HFFc6 (cell line): ENCODE results near the gene ITPK1. TPM values are rescaled to one million over a fixed set of nuclear protein-coding genes. Genes with fewer than 3 reads are reported as not detected.

ENCODE experiments used
- DNase-seq: peaks from one replicate; pipeline ENCODE4 v3.0.0-alpha.2; 2018
- H3K27ac Mint-ChIP-seq: 2 replicates; pipeline ENCODE4 v1.8.0; 2020; ENCODE audit warnings: mild to moderate bottlenecking, mixed read lengths
- H3K27me3 Mint-ChIP-seq: 2 replicates; pipeline ENCODE4 v1.8.0; 2021; ENCODE audit warnings: mild to moderate bottlenecking, moderate library complexity, mixed read lengths; ENCODE audit not compliant: insufficient read depth
- H3K36me3 Mint-ChIP-seq: 2 replicates; pipeline ENCODE4 v1.8.0; 2021; ENCODE audit warnings: low read depth, mixed read lengths
- H3K4me1 Mint-ChIP-seq: 2 replicates; pipeline ENCODE4 v1.8.0; 2020; ENCODE audit warnings: low read depth, mixed read lengths
- H3K4me3 Mint-ChIP-seq: 2 replicates; pipeline ENCODE4 v1.8.0; 2020; ENCODE audit warnings: mild to moderate bottlenecking, moderate library complexity, mixed read lengths
- H3K9me3 Mint-ChIP-seq: 2 replicates; pipeline ENCODE4 v1.8.0; 2020; ENCODE audit warnings: mild to moderate bottlenecking, mixed read lengths
- CTCF ChIP-seq: fragments of 200-600 bp; sonication (generic); IDR thresholded peaks from 2 replicates; pipeline ENCODE4 v1.5.0; 2021; ENCODE audit warnings: antibody characterized with exemption, mild to moderate bottlenecking
- total RNA-seq, 6 experiments: library from RNA; stranded (reverse); fragmentation: NEBNext Ultra II Directional; extraction: Animal tissue kit (Norgen Biotek cat#: 25700); gene quantifications; 2 replicates in 1 of 6; 3 replicates in 5 of 6; pipeline ENCODE4 v1.2.3, GENCODE V29; 2021

ITPK1 gene
- total RNA-seq, 6 experiments from 2014 or later: 27.3 to 38.1 (median 32.4) TPM

GRCh38 chr14:93072659-93073357 lies 42.9 kb downstream of the ITPK1 start:
- Mint-ChIP-seq H3K27me3 (peaks cover 7% of the 10 kb centered on the region), H3K4me3 (peak overlapping the region; percentile 7; the same call in 1 of the 2 replicates), H3K4me1 (peaks cover 26% of the 10 kb centered on the region), H3K9me3 (no peaks in the 10 kb centered on the region), H3K27ac (no peak overlapping the region), H3K36me3 (no peaks in the 10 kb centered on the region)
- DNase-seq: no peak
- TF ChIP-seq CTCF: no peak

- Mint-ChIP-seq H3K4me3 (no peak overlapping the region), H3K27ac (no peak overlapping the region), H3K27me3 (peaks cover 4% of the 10 kb centered on the region), H3K4me1 (peaks cover 35% of the 10 kb centered on the region), H3K36me3 (no peaks in the 10 kb centered on the region), H3K9me3 (no peaks in the 10 kb centered on the region)
- DNase-seq: no peak
- no peak for TF ChIP-seq CTCF
Measured at GRCh38 chr14:93068711-93069110, 47.0 kb downstream of the ITPK1 start.

- DNase-seq: no peak
- H3K27ac Mint-ChIP-seq: no peak overlapping the region
- H3K9me3 Mint-ChIP-seq: no peaks in the 10 kb centered on the region
- H3K4me1 Mint-ChIP-seq: peaks cover 20% of the 10 kb centered on the region
- no peaks in the 10 kb centered on the region for H3K36me3 Mint-ChIP-seq
- H3K27me3 Mint-ChIP-seq: peaks cover 4% of the 10 kb centered on the region
- no peak for TF ChIP-seq CTCF
- H3K4me3 Mint-ChIP-seq: no peak overlapping the region
Measured at GRCh38 chr14:93067088-93067487, 48.6 kb downstream of the ITPK1 start.

GRCh38 chr14:93065272-93065730 lies 50.4 kb downstream of the ITPK1 start:
- TF ChIP-seq CTCF: no peak
- Mint-ChIP-seq H3K4me3 (no peak overlapping the region), H3K27me3 (peaks cover 4% of the 10 kb centered on the region), H3K4me1 (peaks cover 20% of the 10 kb centered on the region), H3K27ac (no peak overlapping the region), H3K36me3 (no peaks in the 10 kb centered on the region), H3K9me3 (no peaks in the 10 kb centered on the region)
- DNase-seq: no peak

- TF ChIP-seq CTCF: no peak
- Mint-ChIP-seq H3K27ac (0 out of 2 replicates have a peak overlapping the region, but pooled peaks have one; percentile 22), H3K9me3 (no peaks in the 10 kb centered on the region), H3K27me3 (peaks cover 2% of the 10 kb centered on the region), H3K36me3 (no peaks in the 10 kb centered on the region), H3K4me1 (peaks cover 20% of the 10 kb centered on the region), H3K4me3 (no peak overlapping the region)
- DNase-seq: peak; percentile 17
Measured at GRCh38 chr14:93064411-93065271, 51.1 kb downstream of the ITPK1 start.
